Measurements from ENCODE around the gene SLC8A2. TPM values are rescaled to one million over a fixed set of nuclear protein-coding genes. Genes with fewer than 3 reads are reported as not detected.

SLC8A2 gene
- total RNA-seq, 1 donor from 2014 or later: 0.46 TPM

GRCh38 chr19:47380559-47380958 lies 91.1 kb downstream of the SLC8A2 start:
- intact Hi-C loops (cut with DNase I): no loop called here

GRCh38 chr19:47379381-47379938 lies 92.2 kb downstream of the SLC8A2 start:
- ATAC-seq: no peak
- DNase-seq (ENCODE audit: missing footprints): peak; percentile 41
- intact Hi-C loops (cut with DNase I): no loop called here

More at GRCh38 chr19:47380559-47380958, 91.1 kb downstream of the SLC8A2 start:
- DNase-seq (ENCODE audit: missing footprints): peak; percentile 57
- ATAC-seq: no peak

DNA sequence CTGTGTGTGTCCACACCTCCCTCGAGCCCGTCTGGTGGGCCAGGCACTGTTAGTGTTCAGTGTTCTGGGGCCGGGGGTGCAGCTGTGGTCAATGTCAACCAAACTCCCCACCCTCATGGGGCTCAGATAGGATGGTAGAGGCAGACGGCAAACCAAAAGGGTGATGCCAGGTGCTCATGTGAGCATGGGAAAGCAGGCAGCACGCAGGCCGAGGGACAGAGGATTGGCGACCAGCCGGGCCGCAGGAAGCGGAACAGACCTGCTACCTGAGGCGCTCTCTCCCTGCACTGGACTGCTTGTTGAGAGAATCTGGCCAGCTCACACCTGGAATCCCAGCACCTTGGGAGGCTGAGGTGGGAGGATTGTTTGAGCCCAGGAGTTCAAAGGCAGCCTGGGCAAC lies 93.4 kb downstream of the SLC8A2 start:
- intact Hi-C loops (cut with DNase I): no loop called here
- ATAC-seq: no peak
- DNase-seq (ENCODE audit: missing footprints): no peak

Other genes with a start within 250 kb of the SLC8A2 start
- 5.0 TPM for gene BBC3, start 240.7 kb downstream of the SLC8A2 start, total RNA-seq
- 21.2 TPM for gene CCDC9, start 215.4 kb downstream of the SLC8A2 start, total RNA-seq
- gene INAFM1, start 197.0 kb downstream of the SLC8A2 start, total RNA-seq: 11.2 TPM
- 5.0 TPM for gene C5AR1, start 162.0 kb downstream of the SLC8A2 start, total RNA-seq
- gene C5AR2, start 139.7 kb downstream of the SLC8A2 start, total RNA-seq: 0.95 TPM
- gene DHX34, start 122.6 kb downstream of the SLC8A2 start, total RNA-seq: 8.0 TPM
- gene MEIS3, start 52.4 kb downstream of the SLC8A2 start, total RNA-seq: 3.8 TPM
- gene KPTN, start 12.3 kb upstream of the SLC8A2 start, total RNA-seq: 9.1 TPM
- 119 TPM for gene NAPA, start 43.2 kb upstream of the SLC8A2 start, total RNA-seq
- gene ZNF541, start 101.3 kb upstream of the SLC8A2 start, total RNA-seq: 1.2 TPM
- gene BICRA, start 137.2 kb upstream of the SLC8A2 start, total RNA-seq: 8.8 TPM
- gene EHD2, start 241.5 kb upstream of the SLC8A2 start, total RNA-seq: 60.5 TPM